GM12873 (cell line): Measurements from ENCODE around the gene ANKS1B.

Experiments used
- CTCF ChIP-seq: IDR thresholded peaks from 2 replicates; pipeline ENCODE4 v1.5.1; 2012; ENCODE audit warnings: low read depth, mild to moderate bottlenecking, moderate library complexity, low read length, control low read depth; ENCODE audit not compliant: insufficient read depth; ENCODE audit errors: missing control alignments

Gene ANKS1B

DNA sequence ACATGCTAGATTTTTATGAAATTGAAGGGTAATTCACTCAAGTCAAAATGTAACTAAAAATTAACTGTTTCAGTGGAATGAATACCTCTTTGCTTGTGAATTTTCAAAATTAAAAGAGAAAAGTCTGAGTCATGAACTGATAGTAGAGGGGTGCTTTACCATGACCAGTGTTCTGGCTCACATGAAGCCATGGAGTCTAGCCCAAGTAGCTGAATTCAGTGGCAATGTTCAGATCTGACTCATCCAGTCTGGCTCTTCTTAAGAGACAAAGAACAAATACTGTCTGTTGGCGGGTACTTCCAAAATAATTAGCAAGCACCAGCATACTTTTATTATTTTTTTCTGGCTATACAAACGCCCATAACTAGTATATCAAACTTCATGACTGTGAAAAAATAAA is 703.5 kb downstream of the ANKS1B start:
- TF ChIP-seq CTCF, result no peak

GRCh38 chr12:99278899-99279298 is 705.8 kb downstream of the ANKS1B start:
- no peak for TF ChIP-seq CTCF

DNA sequence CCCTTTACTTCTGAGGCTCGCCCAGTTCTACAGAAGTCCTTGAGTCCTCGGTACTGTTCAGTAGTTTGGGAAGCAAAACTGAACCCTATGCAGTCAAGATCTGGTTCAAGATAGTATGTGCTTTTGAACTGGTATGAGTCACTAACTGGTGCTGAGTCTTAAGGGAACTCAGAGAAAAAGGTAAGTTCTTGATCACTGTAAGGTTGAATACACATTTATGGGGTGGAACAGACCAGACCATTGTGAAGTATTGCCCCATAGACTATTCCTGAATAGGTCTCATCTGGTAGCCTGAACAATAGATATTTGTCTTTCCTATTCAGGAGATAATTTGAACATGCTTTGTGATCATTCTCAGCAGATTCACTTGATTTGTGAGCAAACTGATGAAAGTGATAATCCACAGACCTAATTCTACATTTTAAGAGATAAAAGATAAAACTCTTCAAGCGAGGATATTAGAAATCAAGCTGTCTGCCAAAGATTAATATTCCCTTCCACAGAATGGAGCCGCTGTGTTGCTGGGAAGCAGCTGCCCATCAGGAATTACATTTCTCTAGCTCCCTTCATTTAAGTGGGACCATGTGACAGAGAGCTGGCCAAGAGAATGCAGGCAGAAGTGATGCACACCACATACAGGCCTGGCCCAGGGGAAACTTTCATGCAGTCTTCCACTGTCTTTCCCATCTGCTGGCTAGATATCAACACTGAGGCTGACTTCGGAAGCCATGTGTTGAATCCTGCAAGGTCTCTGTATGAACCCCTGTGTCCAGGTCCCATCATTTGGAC is 707.0 kb downstream of the ANKS1B start:
- TF ChIP-seq CTCF, result no peak

DNA sequence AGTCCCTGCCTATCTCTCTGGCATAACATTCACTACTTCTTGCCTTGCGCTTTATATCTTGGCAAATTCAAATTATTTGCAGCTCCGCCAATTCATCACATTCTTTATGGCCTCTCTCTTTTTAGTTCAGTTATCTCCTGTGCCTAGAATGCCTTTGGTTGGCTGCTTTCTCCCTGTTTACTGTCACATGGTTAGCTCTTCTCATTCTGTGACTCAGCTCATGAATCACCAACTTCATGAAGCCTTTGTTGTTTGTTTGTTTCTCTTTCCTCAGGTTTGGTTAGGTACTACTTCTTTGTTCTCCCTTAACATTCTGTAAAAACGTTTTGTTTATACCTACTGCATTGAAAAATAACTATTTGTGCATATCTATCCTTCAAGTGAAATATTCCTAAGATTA is 713.7 kb downstream of the ANKS1B start:
- no peak for TF ChIP-seq CTCF

- no peak for TF ChIP-seq CTCF
These were observed 717.7 kb downstream of the ANKS1B start for GRCh38 chr12:99267038-99267437.

- no peak for TF ChIP-seq CTCF
These were observed 719.1 kb downstream of the ANKS1B start for GRCh38 chr12:99265648-99266047.

DNA sequence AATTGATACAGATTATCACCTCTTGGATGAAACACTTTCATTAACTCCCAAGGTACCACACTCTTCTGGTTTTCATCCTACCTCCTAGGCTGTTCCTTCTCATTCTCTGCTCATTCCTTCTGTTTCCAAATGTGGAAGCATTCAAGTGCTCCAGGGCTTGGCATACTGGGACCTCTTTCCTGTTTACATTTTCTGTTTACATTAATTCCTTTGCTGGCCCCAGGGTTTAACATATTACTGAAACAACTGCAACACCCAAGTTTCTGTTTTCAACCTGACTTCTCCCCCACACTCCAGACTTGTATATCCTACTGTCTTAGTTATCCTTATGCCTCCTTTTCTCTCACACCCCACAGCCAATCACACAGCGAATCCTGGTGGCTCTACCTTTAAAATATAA is 723.5 kb downstream of the ANKS1B start:
- TF ChIP-seq CTCF, result no peak
